OCI-LY1 (cell line): ENCODE data around the gene POLR2J.
"Not testable (repeated sequence)": the region's sequence is repeated elsewhere in the genome, so short reads cannot be mapped to it uniquely, and the experiment has no call there.

Experiments used
- H2AFZ ChIP-seq: fragments of 200-600 bp; sonication (generic), shearing (Covaris generic); 2 replicates; pipeline ENCODE4 v1.6.0; 2014; ENCODE audit warnings: antibody characterized with exemption, mild to moderate bottlenecking, low read length
- H3F3A ChIP-seq: fragments of 200-600 bp; sonication (generic), shearing (Covaris generic); 2 replicates; pipeline ENCODE4 v1.6.0; 2014; ENCODE audit warnings: mild to moderate bottlenecking, antibody characterized with exemption, low read length, moderate library complexity; ENCODE audit not compliant: insufficient read depth
- H3K27ac ChIP-seq: fragments of 200-600 bp; sonication (generic); 2 replicates; pipeline ENCODE4 v1.5.1; 2014; ENCODE audit warnings: low read length, mixed run types, mild to moderate bottlenecking, low read depth; ENCODE audit not compliant: poor library complexity, severe bottlenecking
- H3K27me3 ChIP-seq: fragments of 200-600 bp; sonication (generic); 2 replicates; pipeline ENCODE4 v1.6.0; 2014; ENCODE audit warnings: antibody characterized with exemption, mild to moderate bottlenecking, low read length, moderate library complexity; ENCODE audit not compliant: insufficient read depth
- H3K36me3 ChIP-seq: fragments of 200-600 bp; sonication (generic); 2 replicates; pipeline ENCODE4 v1.6.1; 2014; ENCODE audit warnings: mild to moderate bottlenecking, antibody characterized with exemption, low read length, moderate library complexity, mixed read lengths; ENCODE audit not compliant: insufficient read depth
- H3K4me1 ChIP-seq: fragments of 200-600 bp; sonication (generic); 2 replicates; pipeline ENCODE4 v1.5.1; 2014; ENCODE audit warnings: mild to moderate bottlenecking, low read length, moderate library complexity; ENCODE audit not compliant: insufficient read depth, severe bottlenecking
- H3K4me2 ChIP-seq: fragments of 200-600 bp; sonication (generic), shearing (Covaris generic); 2 replicates; pipeline ENCODE4 v1.6.1; 2014; ENCODE audit warnings: low read length
- H3K4me3 ChIP-seq: fragments of 200-600 bp; sonication (generic); 2 replicates; pipeline ENCODE4 v1.5.1; 2014; ENCODE audit warnings: low read length, low read depth, mild to moderate bottlenecking, mixed read lengths; ENCODE audit not compliant: poor library complexity, severe bottlenecking
- H3K79me2 ChIP-seq: fragments of 200-600 bp; shearing (Covaris generic); 2 replicates; pipeline ENCODE4 v1.6.1; 2016; ENCODE audit warnings: mixed run types, low read length, mixed read lengths; ENCODE audit not compliant: insufficient read depth
- H3K9ac ChIP-seq: fragments of 200-600 bp; sonication (generic), shearing (Covaris generic); 2 replicates; pipeline ENCODE4 v1.6.1; 2014; ENCODE audit warnings: mild to moderate bottlenecking, low read length, mixed read lengths
- H3K9me2 ChIP-seq: fragments of 200-600 bp; sonication (generic), shearing (Covaris generic); 2 replicates; pipeline ENCODE4 v1.6.1; 2014; ENCODE audit warnings: low read depth, mild to moderate bottlenecking, low read length, mixed read lengths
- H3K9me3 ChIP-seq: fragments of 200-600 bp; shearing (Covaris generic); 2 replicates; pipeline ENCODE4 v1.6.1; 2014; ENCODE audit warnings: low read length, mixed read lengths
- H4K20me1 ChIP-seq: fragments of 200-600 bp; sonication (generic), shearing (Covaris generic); 2 replicates; pipeline ENCODE4 v1.6.0; 2016; ENCODE audit warnings: mild to moderate bottlenecking, low read length; ENCODE audit not compliant: insufficient read depth
- EZH2 ChIP-seq: fragments of 200-600 bp; sonication (generic), shearing (Covaris generic); IDR thresholded peaks from 2 replicates; pipeline ENCODE4 v1.8.0; 2017; ENCODE audit warnings: borderline replicate concordance, mixed run types, mild to moderate bottlenecking, antibody characterized with exemption, low read length, moderate library complexity, mixed read lengths
- TF ChIP-seq, protein P1 (sequence below): fragments of 200-600 bp; sonication (generic), shearing (Covaris generic); IDR thresholded peaks from 2 replicates; pipeline ENCODE4 v1.5.1; 2017; ENCODE audit warnings: mild to moderate bottlenecking, antibody characterized with exemption, low read length, moderate library complexity, mixed read lengths

The POLR2J gene

DNA sequence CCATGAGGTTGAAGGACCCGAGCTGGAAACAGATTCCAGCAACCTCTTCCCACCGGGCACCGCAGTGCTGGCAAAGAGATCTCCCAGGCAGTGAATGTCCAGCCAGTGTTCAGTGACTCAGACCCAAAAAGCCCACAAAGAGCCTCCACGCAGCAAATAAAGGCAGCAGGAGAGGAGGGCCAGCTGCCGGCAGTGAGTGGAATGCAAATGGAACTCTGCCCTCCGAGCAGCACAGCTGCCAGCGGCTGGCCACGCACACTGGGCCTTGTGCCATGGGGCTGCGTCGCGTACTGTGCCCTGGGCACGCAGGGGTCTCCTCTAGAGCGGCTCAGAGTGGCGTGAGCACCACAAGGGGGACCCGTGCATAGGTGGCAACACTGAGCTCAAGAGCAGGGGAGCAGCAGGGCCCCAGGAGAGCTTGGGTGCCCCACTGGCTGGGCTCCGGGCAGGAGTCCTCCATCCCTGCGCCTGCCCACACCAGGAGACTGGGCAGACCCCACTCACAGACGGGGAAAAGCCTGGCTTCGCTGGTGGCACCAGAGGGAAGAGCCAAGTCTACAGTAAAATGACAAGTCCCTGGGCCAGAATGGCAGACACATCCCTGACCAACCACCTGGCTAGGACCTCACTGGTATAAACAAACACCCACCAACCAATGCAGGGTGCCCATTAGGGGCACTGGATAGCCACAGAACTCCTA, 3.8 kb downstream of the POLR2J start:
- not testable (repeated sequence) for H4K20me1 ChIP-seq, H3K9ac ChIP-seq, H3K4me2 ChIP-seq, H3K79me2 ChIP-seq, H3K9me3 ChIP-seq, H3K27me3 ChIP-seq, H2AFZ ChIP-seq, H3F3A ChIP-seq, H3K27ac ChIP-seq, H3K4me3 ChIP-seq, H3K9me2 ChIP-seq, H3K4me1 ChIP-seq
- peaks cover 38% of the 10 kb centered on the region for H3K36me3 ChIP-seq

DNA sequence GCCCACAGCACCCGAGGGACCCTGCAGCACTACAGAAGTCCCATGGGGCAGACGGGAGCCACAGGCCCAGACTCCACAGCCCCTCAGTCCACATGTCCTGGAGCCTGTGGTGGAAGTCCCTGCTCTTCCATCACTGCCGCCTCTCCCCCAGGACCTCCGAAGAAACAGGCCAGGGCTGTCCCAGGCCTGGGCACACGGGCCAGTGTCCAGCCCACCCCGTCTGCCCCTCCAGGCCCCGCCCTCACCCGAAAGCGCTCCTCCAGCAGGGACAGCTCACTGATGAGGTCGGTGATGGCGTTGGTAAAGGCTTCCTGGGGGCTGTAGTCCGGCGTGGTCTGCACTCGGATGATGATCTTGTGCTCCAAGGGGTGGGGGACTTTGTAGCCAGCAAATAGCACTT, 4.6 kb downstream of the POLR2J start:
- not testable (repeated sequence) for H3K9me2 ChIP-seq, H3K4me1 ChIP-seq, H3K4me2 ChIP-seq, H3K9ac ChIP-seq, H3F3A ChIP-seq, H3K4me3 ChIP-seq, H3K27me3 ChIP-seq, H2AFZ ChIP-seq, H4K20me1 ChIP-seq, H3K79me2 ChIP-seq, H3K27ac ChIP-seq, H3K9me3 ChIP-seq
- peaks cover 46% of the 10 kb centered on the region for H3K36me3 ChIP-seq

DNA sequence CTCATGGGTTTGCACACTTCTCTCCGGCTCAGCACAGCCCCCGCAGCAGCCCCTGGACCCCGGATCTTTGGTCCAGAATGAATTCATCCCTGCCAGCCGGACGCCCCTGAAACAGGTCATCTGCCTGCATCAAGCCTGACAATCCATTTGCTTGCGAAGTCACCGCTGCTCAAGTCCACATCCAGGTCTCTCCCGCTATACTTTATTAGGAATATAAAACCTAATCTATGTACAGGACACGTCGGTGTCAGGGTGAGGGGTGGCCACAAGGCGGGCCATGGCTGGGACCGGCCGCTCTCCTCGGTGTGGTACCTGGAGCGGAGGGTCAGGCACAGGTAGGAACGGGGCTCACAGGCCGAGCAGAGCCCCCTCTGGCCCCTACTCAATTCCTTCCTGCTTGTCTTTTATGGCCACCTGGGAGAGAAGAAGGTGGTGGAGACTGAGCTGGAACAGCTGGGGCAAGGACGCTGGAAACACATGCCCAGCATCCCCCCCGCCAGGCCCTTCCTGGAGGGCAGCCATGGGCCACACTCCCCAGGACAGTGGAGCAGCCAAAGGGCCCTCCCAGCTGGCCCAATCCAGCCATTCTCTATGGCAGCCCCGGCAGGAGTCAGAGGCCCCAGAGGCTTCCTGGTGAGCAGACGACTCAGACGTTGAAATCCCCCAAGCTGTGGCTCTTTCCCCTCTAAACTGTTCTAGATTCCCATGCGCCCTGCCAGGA, 5.3 kb downstream of the POLR2J start:
- Histone ChIP-seq H3K4me1 (peaks cover 4% of the 10 kb centered on the region), H2AFZ (no peak overlapping the region), H3K4me2 (no peak overlapping the region), H3K9me2 (no peaks in the 10 kb centered on the region), H3K9me3 (no peaks in the 10 kb centered on the region), H3K79me2 (no peaks in the 10 kb centered on the region), H3K27ac (no peak overlapping the region), H3F3A (no peaks in the 10 kb centered on the region), H3K9ac (no peak overlapping the region), H4K20me1 (no peaks in the 10 kb centered on the region), H3K36me3 (peaks cover 53% of the 10 kb centered on the region), H3K4me3 (no peak overlapping the region), H3K27me3 (no peaks in the 10 kb centered on the region)
- no peak for TF ChIP-seq EZH2
- TF ChIP-seq, protein P1, sequence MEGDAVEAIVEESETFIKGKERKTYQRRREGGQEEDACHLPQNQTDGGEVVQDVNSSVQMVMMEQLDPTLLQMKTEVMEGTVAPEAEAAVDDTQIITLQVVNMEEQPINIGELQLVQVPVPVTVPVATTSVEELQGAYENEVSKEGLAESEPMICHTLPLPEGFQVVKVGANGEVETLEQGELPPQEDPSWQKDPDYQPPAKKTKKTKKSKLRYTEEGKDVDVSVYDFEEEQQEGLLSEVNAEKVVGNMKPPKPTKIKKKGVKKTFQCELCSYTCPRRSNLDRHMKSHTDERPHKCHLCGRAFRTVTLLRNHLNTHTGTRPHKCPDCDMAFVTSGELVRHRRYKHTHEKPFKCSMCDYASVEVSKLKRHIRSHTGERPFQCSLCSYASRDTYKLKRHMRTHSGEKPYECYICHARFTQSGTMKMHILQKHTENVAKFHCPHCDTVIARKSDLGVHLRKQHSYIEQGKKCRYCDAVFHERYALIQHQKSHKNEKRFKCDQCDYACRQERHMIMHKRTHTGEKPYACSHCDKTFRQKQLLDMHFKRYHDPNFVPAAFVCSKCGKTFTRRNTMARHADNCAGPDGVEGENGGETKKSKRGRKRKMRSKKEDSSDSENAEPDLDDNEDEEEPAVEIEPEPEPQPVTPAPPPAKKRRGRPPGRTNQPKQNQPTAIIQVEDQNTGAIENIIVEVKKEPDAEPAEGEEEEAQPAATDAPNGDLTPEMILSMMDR, result no peak

DNA sequence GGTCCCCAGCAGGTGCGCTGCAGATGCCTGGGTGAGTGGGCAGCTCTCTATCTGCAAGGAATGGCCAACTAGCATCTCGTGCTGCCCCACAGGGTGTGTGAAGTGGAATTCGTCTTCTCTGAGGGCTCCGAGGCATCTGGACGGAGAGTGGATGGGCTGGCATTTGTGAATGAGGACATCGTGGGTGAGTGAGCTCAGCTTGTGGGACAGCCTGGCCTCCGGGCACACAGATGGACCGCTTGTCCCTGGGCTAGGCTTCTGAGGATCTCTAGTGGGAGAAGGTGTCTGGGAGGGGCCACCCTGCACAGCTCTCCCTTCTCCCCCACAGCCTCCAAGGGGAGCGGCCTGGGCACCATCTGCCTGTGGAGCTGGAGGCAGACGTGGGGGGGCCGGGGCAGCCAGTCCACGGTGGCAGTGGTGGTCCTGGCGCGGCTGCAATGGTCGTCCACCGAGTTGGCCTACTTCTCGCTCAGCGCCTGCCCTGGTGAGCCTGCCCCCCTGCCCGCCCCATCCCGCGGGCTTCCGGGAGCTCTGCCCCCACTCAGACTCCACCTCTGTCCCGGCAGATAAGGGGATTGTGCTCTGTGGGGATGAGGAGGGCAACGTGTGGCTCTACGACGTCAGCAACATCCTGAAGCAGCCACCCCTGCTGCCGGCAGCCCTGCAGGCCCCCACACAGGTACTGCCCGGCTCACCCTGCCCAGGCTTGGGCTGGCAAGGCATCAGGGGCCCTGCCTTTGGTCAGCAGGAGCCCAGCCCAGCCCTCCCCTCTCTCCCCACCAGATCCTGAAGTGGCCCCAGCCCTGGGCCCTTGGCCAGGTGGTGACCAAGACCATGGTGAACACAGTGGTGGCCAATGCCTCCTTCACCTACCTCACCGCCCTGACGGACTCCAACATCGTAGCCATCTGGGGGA, 6.3 kb downstream of the POLR2J start:
- Histone ChIP-seq H3K9ac (no peak overlapping the region), H4K20me1 (no peaks in the 10 kb centered on the region), H3K27ac (no peak overlapping the region), H3K9me2 (no peaks in the 10 kb centered on the region), H3K4me3 (no peak overlapping the region), H3K9me3 (no peaks in the 10 kb centered on the region), H3K36me3 (peaks cover 62% of the 10 kb centered on the region), H3K79me2 (no peaks in the 10 kb centered on the region), H3K4me1 (peaks cover 1% of the 10 kb centered on the region), H3F3A (no peaks in the 10 kb centered on the region), H3K27me3 (no peaks in the 10 kb centered on the region), H2AFZ (no peak overlapping the region), H3K4me2 (no peak overlapping the region)
- no peak for TF ChIP-seq EZH2
- TF ChIP-seq, protein P1, result no peak
